Activated CD8-positive, alpha-beta memory T cell treated with anti-CD3 and anti-CD28 coated beads, Interleukin-2, amount 50 U/mL, for 1 hour (primary cell): ENCODE data around the gene IGFBP6.

ENCODE experiments used
- DNase-seq: peaks from one replicate; pipeline ENCODE4 v3.0.0-alpha.2; 2020; ENCODE audit errors: extremely low read depth

Gene IGFBP6

GRCh38 chr12:53120685-53121525 lies 23.4 kb downstream of the IGFBP6 start:
- no peak for DNase-seq

DNA sequence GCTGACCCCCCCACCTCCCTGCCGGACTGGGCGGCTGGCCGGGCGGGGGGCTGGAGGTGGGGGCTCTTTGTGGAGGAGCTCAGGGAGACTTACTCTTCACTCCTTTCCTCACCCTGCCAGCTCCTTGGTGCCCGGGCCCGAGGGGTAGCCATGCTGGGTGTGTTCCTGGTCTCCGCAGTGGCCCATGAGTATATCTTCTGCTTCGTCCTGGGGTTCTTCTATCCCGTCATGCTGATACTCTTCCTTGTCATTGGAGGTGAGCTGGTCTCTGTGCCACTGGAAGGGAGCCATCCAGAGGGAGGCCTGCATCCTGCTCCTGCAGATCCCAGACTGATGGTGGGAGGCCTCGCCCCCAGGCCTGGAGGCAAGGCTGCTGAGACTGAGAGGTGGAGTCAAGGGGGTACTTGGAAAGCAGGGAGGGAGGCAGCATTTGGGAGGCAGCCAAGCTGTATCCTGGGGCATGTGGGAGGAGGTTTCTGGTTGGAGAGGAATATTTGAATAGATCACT lies 25.5 kb downstream of the IGFBP6 start:
- no peak for DNase-seq

GRCh38 chr12:53123578-53124351 lies 26.3 kb downstream of the IGFBP6 start:
- DNase-seq, result no peak

DNA sequence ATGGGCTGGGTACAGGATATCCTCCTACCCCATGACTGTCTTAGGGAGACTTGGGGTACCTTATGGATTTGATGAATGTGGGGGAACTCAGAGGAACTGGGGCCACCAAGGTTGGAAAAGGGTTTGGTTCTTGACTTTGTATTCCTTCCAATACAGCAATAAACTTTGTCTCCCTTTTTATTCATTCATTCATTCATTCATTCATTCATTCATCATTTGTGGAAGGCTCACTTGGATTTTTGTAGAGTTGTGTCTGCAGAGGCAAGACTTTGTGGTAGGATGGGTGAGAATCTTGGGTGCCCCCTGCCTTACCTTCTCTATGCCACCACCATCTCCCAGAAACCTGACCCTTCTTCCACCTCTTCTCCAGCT lies 26.9 kb downstream of the IGFBP6 start:
- no peak for DNase-seq

DNA sequence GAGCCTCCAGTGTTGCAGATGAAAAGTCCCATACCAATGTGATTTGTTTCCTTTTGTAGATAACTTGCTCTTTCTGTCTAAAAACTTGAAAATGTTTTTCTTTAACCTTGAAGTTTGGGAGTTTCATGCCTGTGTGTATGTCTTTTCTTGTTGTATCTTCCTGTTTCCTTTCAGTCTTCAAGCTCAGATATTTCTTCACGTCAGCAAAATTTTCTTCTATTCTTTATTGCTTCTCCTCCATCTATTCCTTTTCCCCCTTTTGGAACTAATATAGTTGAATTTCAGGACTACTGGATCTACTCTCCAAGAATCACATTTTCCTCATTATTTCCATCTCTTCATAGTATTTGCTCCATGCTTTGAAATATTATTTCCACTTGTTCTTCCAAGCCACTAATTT lies 29.7 kb downstream of the IGFBP6 start:
- DNase-seq, result no peak

DNA sequence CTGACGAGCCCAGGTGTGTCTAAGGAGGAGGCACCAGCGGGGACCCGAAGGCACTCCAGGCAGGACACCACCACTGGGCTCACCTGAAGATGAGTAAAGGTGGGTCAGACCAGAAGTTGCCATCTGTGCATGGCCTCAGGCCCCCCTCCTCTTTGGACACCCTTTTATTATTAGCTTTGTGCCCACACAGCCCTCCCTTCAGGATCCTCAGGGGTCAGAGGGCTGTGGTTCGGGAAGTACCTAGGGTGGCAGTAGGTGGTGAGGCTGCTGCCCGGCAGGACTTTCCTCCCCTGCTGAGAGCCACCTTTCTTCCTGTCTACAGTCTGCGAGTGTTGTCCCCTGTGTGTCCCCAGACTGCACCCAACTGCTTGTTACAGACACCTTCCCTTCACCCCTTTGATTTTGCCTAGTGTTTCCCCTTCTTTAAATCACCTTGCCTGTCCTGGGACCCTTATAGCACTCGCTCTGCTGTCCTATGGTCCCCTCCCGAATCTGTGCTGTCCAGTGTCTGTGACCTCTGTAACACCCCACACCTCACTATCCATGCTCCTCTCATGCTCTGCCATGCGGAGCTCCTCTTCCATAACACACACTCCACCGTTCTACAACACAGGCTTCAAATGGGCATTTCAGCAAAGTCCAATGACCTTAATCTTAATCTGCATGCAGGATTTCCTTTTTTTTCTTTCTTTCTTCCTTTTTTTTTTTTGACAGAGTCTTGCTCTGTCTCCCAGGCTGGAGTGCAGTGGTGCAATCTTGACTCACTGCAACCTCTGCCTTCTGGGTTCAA lies 31.5 kb downstream of the IGFBP6 start:
- DNase-seq, result no peak

GRCh38 chr12:53131844-53132243 lies 34.4 kb downstream of the IGFBP6 start:
- DNase-seq, result no peak

- DNase-seq, result no peak
Measured at GRCh38 chr12:53133722-53134121, 36.3 kb downstream of the IGFBP6 start.

DNA sequence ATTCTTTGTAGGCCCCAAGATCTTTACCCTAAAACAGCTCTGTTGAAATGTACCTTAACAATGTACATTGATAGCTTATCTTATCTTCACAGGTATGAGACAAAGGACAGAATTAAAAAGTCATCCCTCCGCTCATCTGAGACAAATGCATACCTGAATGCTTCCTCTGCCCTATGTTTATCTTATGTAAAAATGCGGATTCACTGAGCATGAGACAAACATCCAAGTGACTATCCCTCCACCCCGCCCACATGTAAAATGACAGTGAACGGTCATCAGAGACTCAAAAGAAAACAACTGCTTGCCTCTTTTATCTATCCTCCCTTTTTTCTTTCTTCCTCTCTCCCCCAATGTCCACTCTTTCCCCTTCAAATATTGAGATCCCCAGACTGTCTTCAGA lies 45.9 kb downstream of the IGFBP6 start:
- no peak for DNase-seq

DNA sequence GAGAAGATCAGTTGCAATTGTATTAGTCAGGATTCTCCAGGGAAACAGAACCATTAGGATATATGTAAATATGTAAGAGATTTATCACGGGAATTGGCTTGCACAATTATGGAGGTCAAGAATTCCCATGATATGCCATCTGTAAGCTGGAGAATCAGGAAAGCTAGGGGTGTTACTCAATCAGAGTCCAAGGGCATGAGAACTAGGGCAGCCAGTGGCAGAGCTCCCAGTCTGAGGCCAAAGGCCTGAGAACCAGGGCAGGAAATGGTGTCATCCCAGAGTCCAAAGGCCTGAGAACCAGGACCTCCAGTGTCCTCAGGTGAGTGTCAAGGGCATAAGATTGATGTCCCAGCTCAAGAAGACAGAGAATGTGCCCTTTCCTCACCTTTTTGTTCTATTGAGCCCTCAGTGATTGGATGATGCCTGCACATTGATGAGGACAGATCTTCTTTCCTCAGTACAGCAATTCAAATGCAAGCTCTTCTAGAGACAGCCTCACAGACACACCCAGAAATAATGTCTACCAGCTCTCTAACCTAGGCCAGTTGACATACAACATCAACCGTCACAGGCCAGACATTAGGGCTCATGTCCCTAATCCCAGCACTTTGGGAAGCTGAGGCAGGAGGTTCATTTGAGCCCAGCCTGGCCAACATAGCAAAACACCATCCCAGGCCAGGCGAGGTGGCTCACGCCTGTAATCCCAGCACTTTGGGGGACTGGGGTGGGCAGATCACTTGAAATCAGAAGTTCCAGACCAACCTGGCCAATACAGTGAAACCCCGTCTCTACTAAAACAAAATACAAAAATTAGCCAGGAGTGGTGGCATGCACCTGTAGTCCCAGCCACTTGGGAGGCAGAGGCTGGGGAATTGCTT lies 48.2 kb downstream of the IGFBP6 start:
- DNase-seq, result no peak

DNA sequence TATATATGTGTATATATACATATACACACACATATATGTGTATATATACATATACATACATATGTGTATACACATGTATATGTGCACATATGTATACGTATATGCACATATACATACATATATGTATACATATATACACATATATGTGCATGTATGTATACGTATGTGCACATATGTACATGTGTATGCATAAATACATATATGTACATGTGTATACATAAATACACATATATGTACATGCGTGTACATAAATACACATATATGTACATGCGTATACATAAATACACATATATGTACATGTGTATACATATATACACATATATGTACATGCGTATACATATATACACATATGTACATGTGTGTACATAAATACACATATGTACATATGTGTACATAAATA lies 49.7 kb downstream of the IGFBP6 start:
- DNase-seq, result no peak

DNA sequence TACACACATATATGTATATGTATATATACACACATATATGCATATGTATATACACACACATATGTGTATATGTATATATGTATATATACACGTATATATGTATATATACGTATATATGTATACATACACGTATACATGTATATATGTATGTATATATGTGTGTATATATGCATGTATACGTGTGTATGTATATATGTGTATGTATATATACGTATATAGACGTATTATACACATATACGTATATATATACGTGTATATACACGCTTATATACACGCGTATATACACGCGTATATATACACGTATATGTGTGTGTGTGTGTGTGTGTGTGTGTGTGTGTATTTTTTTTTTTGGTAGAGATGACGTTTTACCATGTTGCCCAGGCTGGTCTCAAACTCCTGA lies 50.2 kb downstream of the IGFBP6 start:
- DNase-seq, result no peak

DNA sequence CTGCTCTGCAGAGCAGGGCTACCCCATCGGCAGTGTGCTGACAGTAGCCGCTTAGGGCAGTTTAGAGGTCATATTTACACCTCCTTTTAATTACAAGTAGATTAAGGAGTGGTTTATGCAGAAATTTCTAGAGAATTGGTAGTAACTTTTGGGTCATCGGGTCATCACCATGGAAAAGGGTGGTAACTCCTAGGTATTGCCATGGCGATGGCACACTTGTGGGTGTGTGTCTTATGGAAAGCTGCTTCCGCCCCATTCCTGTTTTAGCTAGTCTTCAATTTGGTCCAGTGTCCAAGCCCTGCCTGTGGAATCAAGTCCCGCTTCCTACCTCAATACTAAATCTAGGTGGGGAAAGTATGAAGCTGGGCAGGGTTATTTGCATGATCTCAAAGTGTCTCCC lies 53.6 kb downstream of the IGFBP6 start:
- DNase-seq, result no peak
